ENCODE data around the gene C10orf71.
A peak's percentile ranks its signal among the peaks of the same experiment; 100 is the strongest.

Gene C10orf71

DNA sequence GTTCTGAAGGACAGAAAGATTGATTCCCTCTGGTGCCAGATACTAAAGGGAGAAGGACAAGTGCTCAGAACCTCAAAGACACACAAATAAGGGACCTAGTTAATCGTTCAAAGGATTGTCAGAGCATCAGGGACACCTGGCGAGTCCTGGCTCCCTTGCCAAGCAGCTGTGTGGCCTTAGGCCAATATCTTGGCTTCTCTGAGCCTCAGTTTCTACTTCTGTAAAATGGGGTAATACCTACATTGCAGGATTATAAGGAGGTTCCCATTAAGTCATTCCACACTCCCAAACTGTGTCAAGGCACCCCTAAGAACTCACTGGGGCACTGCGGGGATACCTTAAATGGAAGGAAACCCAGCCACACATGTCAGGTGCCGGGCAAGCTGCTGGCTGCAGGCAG, 67.5 kb downstream of the C10orf71 start:
- TF ChIP-seq CTCF (IDR thresholded peaks at IDR 0.05) = no peak
- no peaks in the 10 kb centered on the region for H3K36me3 Mint-ChIP-seq (ENCODE audit: low read depth)
- H3K4me1 Mint-ChIP-seq = no peaks in the 10 kb centered on the region
- H3K4me3 Mint-ChIP-seq = no peak overlapping the region
- peaks cover 20% of the 10 kb centered on the region for H3K27me3 Mint-ChIP-seq (ENCODE audit: low read depth, poor library complexity)
- no peaks in the 10 kb centered on the region for H3K9me3 Mint-ChIP-seq
- no peak overlapping the region for H3K27ac Mint-ChIP-seq
- DNase-seq = no peak

DNA sequence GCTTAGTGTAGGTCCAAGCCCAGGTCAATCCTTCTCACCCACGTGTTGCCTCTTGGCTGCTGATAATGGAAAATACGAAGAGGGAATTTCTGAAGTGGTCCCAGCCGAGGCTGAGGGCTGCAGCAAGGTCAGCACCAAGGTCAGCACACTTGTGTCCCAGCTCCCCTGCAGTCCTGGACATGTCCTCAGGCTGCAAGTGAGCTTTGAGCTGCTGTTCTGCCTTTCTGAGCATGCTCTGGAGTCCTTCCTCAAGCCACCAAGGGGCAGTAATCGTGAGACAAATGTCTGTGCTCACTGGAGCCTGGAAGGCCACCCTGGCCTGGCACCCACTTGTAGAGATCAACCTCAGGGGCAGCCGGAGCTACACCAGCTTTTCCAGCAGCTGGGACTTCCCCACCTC, 68.6 kb downstream of the C10orf71 start:
- H3K4me3 Mint-ChIP-seq = no peak overlapping the region
- peak; percentile 42 for DNase-seq

GRCh38 chr10:49368256-49368655, 69.3 kb downstream of the C10orf71 start:
- Mint-ChIP-seq H3K9me3 (no peaks in the 10 kb centered on the region), H3K27ac (no peak overlapping the region), H3K4me1 (no peaks in the 10 kb centered on the region), H3K4me3 (no peak overlapping the region), H3K27me3 (ENCODE audit: low read depth, poor library complexity) (peaks cover 25% of the 10 kb centered on the region), H3K36me3 (ENCODE audit: low read depth) (no peaks in the 10 kb centered on the region)
- TF ChIP-seq CTCF (IDR thresholded peaks at IDR 0.05) = no peak
- DNase-seq = no peak

More for the DNA sequence above, 68.6 kb downstream of the C10orf71 start:
- H3K36me3 Mint-ChIP-seq (ENCODE audit: low read depth) = no peaks in the 10 kb centered on the region
- no peaks in the 10 kb centered on the region for H3K9me3 Mint-ChIP-seq
- H3K27me3 Mint-ChIP-seq (ENCODE audit: low read depth, poor library complexity) = peaks cover 27% of the 10 kb centered on the region
- H3K4me1 Mint-ChIP-seq = no peaks in the 10 kb centered on the region
- no peak overlapping the region for H3K27ac Mint-ChIP-seq
- TF ChIP-seq CTCF (IDR thresholded peaks at IDR 0.05) = no peak

DNA sequence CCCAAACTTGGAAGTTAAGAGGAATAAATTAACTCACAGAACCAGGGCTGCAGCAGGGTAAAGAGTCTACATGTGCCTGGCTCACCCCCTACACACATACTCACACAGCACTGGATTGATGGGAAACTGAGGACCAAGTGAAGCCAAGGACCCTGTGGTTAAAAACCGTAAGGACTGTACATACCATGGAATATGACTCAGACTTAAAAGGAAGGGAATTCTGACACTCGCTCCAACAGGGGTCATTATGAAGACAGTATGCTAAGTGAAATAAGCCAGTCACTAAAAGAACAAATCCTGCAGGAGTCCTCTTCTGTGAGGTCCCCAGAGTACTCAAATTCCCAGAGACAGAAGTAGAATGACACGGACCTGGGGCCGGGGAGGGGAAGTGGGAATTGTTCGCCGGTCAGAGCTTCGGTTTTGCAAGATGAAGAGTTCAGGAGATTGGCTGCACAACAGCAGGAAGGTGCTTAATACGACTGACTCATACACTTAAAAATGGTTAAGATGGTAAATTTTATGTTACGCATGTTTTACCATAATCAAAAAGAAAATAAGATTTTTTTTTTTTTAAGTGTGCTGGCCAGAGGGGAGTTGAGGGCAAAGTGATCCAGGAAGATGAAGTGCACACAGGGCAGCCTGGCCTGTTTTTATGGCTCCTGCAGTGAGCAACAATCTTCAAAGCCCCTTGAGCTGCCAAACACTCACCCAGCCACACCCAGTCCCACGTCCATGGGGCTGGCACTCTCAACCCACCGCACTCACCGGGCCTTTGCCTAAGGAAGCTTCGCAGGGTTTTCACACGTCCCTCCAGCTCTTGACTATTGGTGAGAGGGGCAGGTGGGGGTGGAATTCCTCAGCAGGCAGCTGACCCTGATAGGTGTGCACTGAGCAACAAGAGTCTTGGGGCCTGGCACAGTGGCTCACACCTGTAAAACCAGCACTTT, 70.5 kb downstream of the C10orf71 start:
- Mint-ChIP-seq H3K27me3 (ENCODE audit: low read depth, poor library complexity) (peaks cover 31% of the 10 kb centered on the region), H3K36me3 (ENCODE audit: low read depth) (no peaks in the 10 kb centered on the region), H3K27ac (no peak overlapping the region), H3K4me1 (no peaks in the 10 kb centered on the region), H3K9me3 (no peaks in the 10 kb centered on the region), H3K4me3 (no peak overlapping the region)
- TF ChIP-seq CTCF (IDR thresholded peaks at IDR 0.05) = no peak
- no peak for DNase-seq

DNA sequence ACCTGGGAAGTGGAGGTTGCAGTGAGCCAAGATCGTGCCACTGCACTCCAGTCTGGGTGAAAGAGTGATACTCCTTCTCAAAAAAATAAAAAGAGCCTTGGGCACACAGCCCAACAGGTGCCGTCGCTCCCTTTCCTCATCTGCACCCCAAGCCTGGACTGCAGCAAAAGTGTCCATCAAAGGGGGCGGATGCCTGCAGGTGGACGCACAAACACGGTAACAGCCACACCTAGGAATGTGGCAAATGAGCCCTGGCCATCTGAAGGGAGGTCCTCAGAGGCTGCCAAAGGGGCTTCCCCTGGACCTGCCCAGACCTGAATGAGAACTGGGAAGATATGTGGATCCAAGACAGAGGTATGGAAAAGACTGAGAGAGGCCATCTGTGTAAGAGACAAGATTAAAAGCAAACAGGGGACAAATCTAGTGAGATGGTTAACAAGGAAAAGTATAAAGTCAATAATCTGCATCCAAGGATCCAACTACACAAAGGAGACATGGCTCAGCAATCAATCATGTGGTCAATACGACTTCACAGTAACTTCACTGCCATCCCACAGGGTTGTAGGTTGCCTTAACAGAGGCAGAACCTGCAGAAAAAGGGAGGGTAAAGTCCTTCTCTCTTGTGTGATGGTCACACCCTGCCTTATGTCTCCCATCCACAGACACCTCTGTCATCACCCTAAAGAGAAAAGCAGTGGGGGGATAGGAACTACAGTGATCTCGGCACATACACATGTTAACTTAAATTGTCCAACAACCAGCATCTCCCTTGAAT, 71.5 kb downstream of the C10orf71 start:
- H3K4me3 Mint-ChIP-seq = no peak overlapping the region
- TF ChIP-seq CTCF (IDR thresholded peaks at IDR 0.05) = no peak
- peaks cover 35% of the 10 kb centered on the region for H3K27me3 Mint-ChIP-seq (ENCODE audit: low read depth, poor library complexity)
- no peaks in the 10 kb centered on the region for H3K4me1 Mint-ChIP-seq
- DNase-seq = no peak
- no peak overlapping the region for H3K27ac Mint-ChIP-seq
- no peaks in the 10 kb centered on the region for H3K36me3 Mint-ChIP-seq (ENCODE audit: low read depth)
- H3K9me3 Mint-ChIP-seq = no peaks in the 10 kb centered on the region
